Lung (tissue), 16 donors: ENCODE data around the gene CPNE6. TPM values are rescaled to one million over a fixed set of nuclear protein-coding genes. Genes with fewer than 3 reads are reported as not detected.
A peak's percentile ranks its signal among the peaks of the same experiment; 100 is the strongest.
"Not testable (repeated sequence)": the region's sequence is repeated elsewhere in the genome, so short reads cannot be mapped to it uniquely, and the experiment has no call there.

Experiments
- ATAC-seq: fragments of 200-7000 bp; cut with Tn5 transposase; one replicate; pipeline ENCODE4 v1.9.1; 2020; ENCODE audit warnings: moderate number of reproducible peaks; ENCODE audit not compliant: insufficient read depth, low FRiP score
- DNase-seq, 3 donors: peaks; one replicate each; pipeline ENCODE4 v3.0.0-alpha.2; 2013 to 2017
- H3K27ac ChIP-seq, 2 donors: one replicate each; pipeline ENCODE4 v1.5.1; 2013; ENCODE audit warnings: mild to moderate bottlenecking in 2 of 2, moderate library complexity in 2 of 2, control low read depth in 1 of 2, inconsistent platforms in 1 of 2, low read depth in 1 of 2, low read length in 1 of 2
- H3K27me3 ChIP-seq, 3 donors: one replicate each; pipeline ENCODE4 v1.5.1; 2013; ENCODE audit warnings: low read length in 2 of 3; ENCODE audit not compliant: control insufficient read depth in 3 of 3, insufficient read depth in 3 of 3
- H3K36me3 ChIP-seq, 4 donors: one replicate each; pipeline ENCODE4 v1.5.1; 2013; ENCODE audit warnings: low read length in 4 of 4, mild to moderate bottlenecking in 1 of 4, moderate library complexity in 1 of 4; ENCODE audit not compliant: control insufficient read depth in 4 of 4, insufficient read depth in 4 of 4
- H3K4me1 ChIP-seq, 5 donors: one replicate each; pipeline ENCODE4 v1.5.1; 2013; ENCODE audit warnings: low read length in 5 of 5, mild to moderate bottlenecking in 2 of 5, moderate library complexity in 1 of 5; ENCODE audit not compliant: control insufficient read depth in 5 of 5, insufficient read depth in 5 of 5
- H3K4me3 ChIP-seq: one replicate; pipeline ENCODE4 v1.5.1; 2013; ENCODE audit warnings: mild to moderate bottlenecking, control low read depth, moderate library complexity
- H3K9ac ChIP-seq, 2 donors: one replicate each; pipeline ENCODE4 v1.5.1; 2013; ENCODE audit warnings: low read length in 2 of 2, control low read depth in 1 of 2; ENCODE audit not compliant: insufficient read depth in 1 of 2
- H3K9me3 ChIP-seq, 4 donors: one replicate each; pipeline ENCODE4 v1.5.1; 2013; ENCODE audit warnings: low read length in 3 of 4, mild to moderate bottlenecking in 1 of 4, moderate library complexity in 1 of 4; ENCODE audit not compliant: control insufficient read depth in 4 of 4, insufficient read depth in 3 of 4
- CTCF ChIP-seq: IDR thresholded peaks from 2 replicates; pipeline ENCODE4 v1.5.1; 2012; ENCODE audit warnings: mild to moderate bottlenecking; ENCODE audit errors: control extremely low read depth, extremely low read depth
- WGBS, 2 donors: extraction: QIAGEN DNeasy Blood & Tissue Kit; methylation state at CpG; one replicate each; pipeline ENCODE4 v1.1.7; 2013; 5-methylcytosine and 5-hydroxymethylcytosine counted together
- long read RNA-seq, 5 donors: transcript quantifications; one replicate each; lab custom pipeline, GENCODE V29; 2026
- polyA plus RNA-seq, 2 donors: library from polyadenylated mRNA; stranded (reverse); fragments of 200-250 nt; gene quantifications; one replicate each; pipeline ENCODE4 v1.2.1, GENCODE V29; 2013
- total RNA-seq, 2 donors: library from RNA; depleted of rRNA in 1 of 2; stranded (reverse); fragments of >200 nt in 1 of 2; gene quantifications; one replicate each; pipeline ENCODE4 v1.2.1, GENCODE V29; 2014 to 2021
- donor health status: control.
- donor health status: control.
- donor health status: Bipolar disorder and iron deficiency.
- donor health status: healthy.
- donor health status: DM: yes; HTN: yes; CAD: no.

Gene CPNE6
- total RNA-seq (not detected), polyA plus RNA-seq (not detected)
- long read RNA-seq, donor 1: 0 reads
- long read RNA-seq, donor 2: 0 reads
- long read RNA-seq, donor 3: 0 reads
- long read RNA-seq, donor 4: 0 reads
- long read RNA-seq, donor 5: 0 reads

DNA sequence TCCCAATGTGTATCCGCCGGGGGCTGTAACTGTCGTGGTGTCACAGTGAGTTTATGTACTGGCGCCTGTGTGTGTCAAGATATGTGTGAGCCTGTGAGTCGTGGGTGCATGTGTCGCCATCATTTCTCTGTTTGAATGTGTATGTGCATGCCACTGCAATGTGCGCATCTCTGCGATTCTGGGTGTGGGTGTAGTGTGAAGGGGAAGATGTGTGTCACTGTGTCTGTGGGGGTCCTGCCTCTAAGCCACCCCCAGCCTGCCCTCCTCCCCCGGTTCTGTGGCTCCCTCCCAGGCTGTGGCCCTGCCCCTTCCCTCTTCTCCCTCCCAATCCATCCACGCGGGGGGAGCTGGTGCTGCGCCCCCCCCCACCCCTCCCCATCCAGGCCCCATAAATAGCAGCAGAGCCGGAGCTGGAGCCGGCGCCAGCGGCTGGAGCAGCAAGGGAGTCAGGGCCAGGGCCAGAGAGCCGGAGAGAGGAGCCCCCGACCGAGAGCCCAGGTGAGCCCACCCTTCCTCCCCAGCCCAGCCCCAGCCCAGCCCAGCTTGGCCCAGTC is at the start of gene CPNE6:
Gene CPNE6 (plus strand): TSS at position 419 of the 554 bp plus-strand sequence. CDS start 1,375 bp downstream, outside the sequence.
- no peak within 1 kb of the TSS for H3K27ac ChIP-seq
- no peak within 1 kb of the TSS for H3K9ac ChIP-seq
- peaks cover 0 to 8% (median 0%) of the 10 kb centered on the region in 3 donors for H3K27me3 ChIP-seq
- WGBS, 2 donors: 57 to 65% methylated on average over 12 to 19 of the region's 19 CpGs
- H3K4me1 ChIP-seq: no peaks in the 10 kb centered on the region
- H3K36me3 ChIP-seq: no peaks in the 10 kb centered on the region
- no peak within 1 kb of the TSS for H3K4me3 ChIP-seq
- peaks cover 0 to 2% (median 0%) of the 10 kb centered on the region in 4 donors for H3K9me3 ChIP-seq
- ATAC-seq (no peak), DNase-seq (no peak)
- no peak for TF ChIP-seq CTCF

- DNase-seq, H3K4me1 ChIP-seq, H3K9me3 ChIP-seq, H3K36me3 ChIP-seq, H3K27me3 ChIP-seq, H3K27ac ChIP-seq, H3K4me3 ChIP-seq, ATAC-seq, H3K9ac ChIP-seq: not testable (repeated sequence)
- 94 to 95% methylated on average over 3 of the region's 3 CpGs for WGBS, 2 donors
Measured at GRCh38 chr14:24024939-24025418, 46.4 kb upstream of the CPNE6 start.

GRCh38 chr14:24029687-24030086 is 41.7 kb upstream of the CPNE6 start:
- H3K9ac ChIP-seq, H3K4me3 ChIP-seq, H3K36me3 ChIP-seq, ATAC-seq, H3K9me3 ChIP-seq, H3K4me1 ChIP-seq, DNase-seq, H3K27me3 ChIP-seq, H3K27ac ChIP-seq: not testable (repeated sequence)
- 88 to 93% methylated on average over 2 of the region's 3 CpGs for WGBS, 2 donors

- not testable (repeated sequence) for H3K36me3 ChIP-seq, ATAC-seq, H3K27me3 ChIP-seq, H3K27ac ChIP-seq, DNase-seq, H3K4me1 ChIP-seq, H3K4me3 ChIP-seq, H3K9ac ChIP-seq, H3K9me3 ChIP-seq
- WGBS, 2 donors: 94% methylated on average over 2 of the region's 2 CpGs
Measured at GRCh38 chr14:24031331-24031730, 40.0 kb upstream of the CPNE6 start.

DNA sequence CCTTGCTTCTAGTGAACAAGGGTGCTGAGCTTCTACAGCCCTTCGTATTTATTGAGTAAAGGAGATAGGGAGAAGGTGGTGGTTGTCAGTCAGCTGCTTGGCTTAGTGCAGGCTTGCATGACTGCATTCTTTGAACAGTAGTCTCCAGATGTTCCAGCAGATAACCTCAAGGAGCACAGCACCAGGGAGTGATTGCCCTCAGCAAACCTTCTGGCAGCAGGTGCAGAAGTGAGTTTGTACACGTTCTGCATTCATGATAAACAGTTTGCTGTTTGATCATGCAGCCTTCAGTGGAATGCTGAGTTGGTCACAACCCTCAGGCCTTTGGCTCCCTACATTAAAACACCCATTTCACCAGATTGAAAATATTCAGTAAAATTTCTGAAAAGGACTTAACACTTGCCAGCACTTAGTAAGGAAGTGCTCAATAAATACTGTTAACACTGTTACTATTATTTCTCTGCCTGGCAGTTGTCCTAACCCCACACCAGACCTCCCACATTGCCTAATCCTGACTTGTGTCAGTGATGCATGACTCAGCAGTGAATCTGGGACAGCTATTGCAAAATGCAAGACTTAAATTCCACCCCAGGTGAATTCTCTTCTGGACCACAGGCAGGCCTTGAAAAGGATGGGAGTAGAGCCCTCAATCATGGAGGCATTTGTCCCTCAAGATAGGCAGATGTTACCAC is 38.5 kb upstream of the CPNE6 start:
- Histone ChIP-seq H3K36me3 (no peaks in the 10 kb centered on the region), H3K4me3 (no peak overlapping the region), H3K27me3 (no peaks in the 10 kb centered on the region), H3K4me1 (peaks cover 0 to 19% (median 6%) of the 10 kb centered on the region in 5 donors), H3K9ac (no peak overlapping the region), H3K27ac (no peak overlapping the region), H3K9me3 (peaks cover 0 to 5% (median 1%) of the 10 kb centered on the region in 4 donors)
- 63 to 77% methylated on average over 2 of the region's 2 CpGs for WGBS, 2 donors
- no peak for TF ChIP-seq CTCF
- DNase-seq: no peak
- ATAC-seq: no peak

DNA sequence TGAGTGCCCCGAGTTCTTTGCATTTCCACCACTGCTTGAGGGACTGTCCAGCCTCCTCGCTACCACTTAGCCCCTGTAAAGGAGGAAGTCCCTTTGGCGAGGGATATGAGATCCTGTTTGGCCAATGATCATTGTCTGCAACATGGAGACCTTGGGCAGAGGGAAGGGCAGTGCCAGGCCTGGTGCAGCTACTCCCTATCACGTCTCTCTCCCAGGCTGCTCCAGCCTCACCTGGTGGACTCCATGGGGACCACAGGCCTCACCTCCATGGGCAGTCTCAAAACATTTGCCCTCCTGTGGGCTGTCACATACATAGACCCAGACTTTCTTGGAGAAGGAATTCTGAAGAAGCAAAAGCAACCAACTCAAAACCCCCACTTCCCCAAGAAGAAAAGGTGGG is 35.6 kb upstream of the CPNE6 start:
- peak overlapping the region; percentile 78 to 89 for H3K27ac ChIP-seq
- not testable (repeated sequence) for H3K27me3 ChIP-seq, H3K9me3 ChIP-seq, DNase-seq, H3K9ac ChIP-seq, H3K4me3 ChIP-seq, H3K36me3 ChIP-seq
- 13 to 35% methylated on average over 2 to 3 of the region's 4 CpGs for WGBS, 2 donors
- peaks cover 0 to 19% (median 6%) of the 10 kb centered on the region in 5 donors for H3K4me1 ChIP-seq
- peak; percentile 9 for ATAC-seq
